ENCODE data around the gene NEK6.
"Not testable (repeated sequence)": the region's sequence is repeated elsewhere in the genome, so short reads cannot be mapped to it uniquely, and the experiment has no call there.

Gene NEK6

GRCh38 chr9:124247393-124247792 is 10.4 kb upstream of the NEK6 start:
- H3K27me3 Mint-ChIP-seq; H3K9me3 Mint-ChIP-seq; H3K36me3 Mint-ChIP-seq (ENCODE audit: low read depth); H3K4me3 Mint-ChIP-seq; intact Hi-C loops (cut with micrococcal nuclease); H3K27ac Mint-ChIP-seq: not testable (repeated sequence)
- peaks cover 19% of the 10 kb centered on the region for H3K4me1 Mint-ChIP-seq (ENCODE audit: low read depth)

- H3K4me1 Mint-ChIP-seq (ENCODE audit: low read depth), result peaks cover 12% of the 10 kb centered on the region
- H3K27me3 Mint-ChIP-seq, result no peaks in the 10 kb centered on the region
Observed at GRCh38 chr9:124248066-124248465, 9.7 kb upstream of the NEK6 start.

DNA sequence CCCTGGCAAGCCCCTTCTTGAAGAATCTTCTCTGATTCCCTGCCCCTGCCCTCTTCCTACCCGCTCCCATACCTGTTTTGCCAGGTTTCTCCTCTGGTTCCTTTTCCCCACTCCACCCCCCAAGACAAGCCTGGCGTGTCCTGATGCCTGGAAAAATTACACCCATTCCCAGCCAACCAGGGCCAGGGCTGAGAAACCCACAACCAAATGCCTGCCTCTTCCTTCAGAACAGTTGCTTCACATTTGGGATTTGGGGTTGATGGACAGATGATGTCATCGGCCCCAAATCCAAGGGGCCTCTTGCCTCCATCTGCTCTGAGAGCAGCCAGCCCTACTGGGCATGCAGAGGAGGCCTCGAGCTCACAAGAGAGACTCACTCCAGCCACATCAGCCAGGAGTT is 8.8 kb upstream of the NEK6 start:
- no peaks in the 10 kb centered on the region for H3K27me3 Mint-ChIP-seq
- intact Hi-C loops (cut with micrococcal nuclease), result no loop called here
- H3K9me3 Mint-ChIP-seq, result no peaks in the 10 kb centered on the region
- H3K4me3 Mint-ChIP-seq, result no peak overlapping the region
- H3K27ac Mint-ChIP-seq, result peak overlapping the region; percentile 38
- H3K4me1 Mint-ChIP-seq (ENCODE audit: low read depth), result peaks cover 11% of the 10 kb centered on the region
- no peaks in the 10 kb centered on the region for H3K36me3 Mint-ChIP-seq (ENCODE audit: low read depth)

More at GRCh38 chr9:124248066-124248465, 9.7 kb upstream of the NEK6 start:
- intact Hi-C loops (cut with micrococcal nuclease), result no loop called here
- Mint-ChIP-seq H3K9me3 (no peaks in the 10 kb centered on the region), H3K4me3 (no peak overlapping the region), H3K27ac (no peak overlapping the region), H3K36me3 (ENCODE audit: low read depth) (no peaks in the 10 kb centered on the region)

GRCh38 chr9:124251204-124251603 is 6.5 kb upstream of the NEK6 start:
- no peaks in the 10 kb centered on the region for H3K27me3 Mint-ChIP-seq
- no peaks in the 10 kb centered on the region for H3K36me3 Mint-ChIP-seq (ENCODE audit: low read depth)
- no peak overlapping the region for H3K4me3 Mint-ChIP-seq
- no peak overlapping the region for H3K27ac Mint-ChIP-seq
- peaks cover 32% of the 10 kb centered on the region for H3K4me1 Mint-ChIP-seq (ENCODE audit: low read depth)
- intact Hi-C loops (cut with micrococcal nuclease), result no loop called here
- no peaks in the 10 kb centered on the region for H3K9me3 Mint-ChIP-seq

GRCh38 chr9:124251605-124252378 is 6.0 kb upstream of the NEK6 start:
- H3K36me3 Mint-ChIP-seq (ENCODE audit: low read depth), result no peaks in the 10 kb centered on the region
- H3K27ac Mint-ChIP-seq, result no peak overlapping the region
- H3K27me3 Mint-ChIP-seq, result no peaks in the 10 kb centered on the region
- peaks cover 38% of the 10 kb centered on the region for H3K4me1 Mint-ChIP-seq (ENCODE audit: low read depth)
- no peaks in the 10 kb centered on the region for H3K9me3 Mint-ChIP-seq
- no peak overlapping the region for H3K4me3 Mint-ChIP-seq
- intact Hi-C loops (cut with micrococcal nuclease), result no loop called here

- peaks cover 47% of the 10 kb centered on the region for H3K4me1 Mint-ChIP-seq (ENCODE audit: low read depth)
- H3K4me3 Mint-ChIP-seq; intact Hi-C loops (cut with micrococcal nuclease); H3K9me3 Mint-ChIP-seq; H3K36me3 Mint-ChIP-seq (ENCODE audit: low read depth); H3K27ac Mint-ChIP-seq; H3K27me3 Mint-ChIP-seq: not testable (repeated sequence)
Observed at GRCh38 chr9:124252878-124253277, 4.9 kb upstream of the NEK6 start.

- H3K27me3 Mint-ChIP-seq, result no peaks in the 10 kb centered on the region
- peaks cover 14% of the 10 kb centered on the region for H3K36me3 Mint-ChIP-seq (ENCODE audit: low read depth)
- no peaks in the 10 kb centered on the region for H3K9me3 Mint-ChIP-seq
- H3K4me1 Mint-ChIP-seq (ENCODE audit: low read depth), result peaks cover 47% of the 10 kb centered on the region
- intact Hi-C loops (cut with micrococcal nuclease), result no loop called here
- H3K4me3 Mint-ChIP-seq, result no peak overlapping the region
- peak overlapping the region; percentile 42 for H3K27ac Mint-ChIP-seq
Observed at GRCh38 chr9:124254261-124254682, 3.5 kb upstream of the NEK6 start.

- H3K4me3 Mint-ChIP-seq, result no peak overlapping the region
Observed at GRCh38 chr9:124255222-124255621, 2.5 kb upstream of the NEK6 start.

GRCh38 chr9:124256517-124257069 is 1.2 kb upstream of the NEK6 start:
- no peaks in the 10 kb centered on the region for H3K27me3 Mint-ChIP-seq

More at GRCh38 chr9:124255222-124255621, 2.5 kb upstream of the NEK6 start:
- Mint-ChIP-seq H3K4me1 (ENCODE audit: low read depth) (peaks cover 54% of the 10 kb centered on the region), H3K27ac (no peak overlapping the region), H3K36me3 (ENCODE audit: low read depth) (peaks cover 21% of the 10 kb centered on the region), H3K9me3 (no peaks in the 10 kb centered on the region), H3K27me3 (no peaks in the 10 kb centered on the region)
- intact Hi-C loops (cut with micrococcal nuclease), result loop anchor here (5.0 kb wide), 3 partner anchors 33 to 53 kb away; no protein-coding TSS in a partner anchor

GRCh38 chr9:124257070-124257843 is 492 bp upstream of the NEK6 start:
- Mint-ChIP-seq H3K4me3 (peak overlapping the region; percentile 81), H3K27me3 (no peaks in the 10 kb centered on the region), H3K4me1 (ENCODE audit: low read depth) (peaks cover 67% of the 10 kb centered on the region), H3K36me3 (ENCODE audit: low read depth) (peaks cover 29% of the 10 kb centered on the region), H3K27ac (peak overlapping the region; percentile 90), H3K9me3 (no peaks in the 10 kb centered on the region)
- intact Hi-C loops (cut with micrococcal nuclease), result loop anchor here (5.0 kb wide), 3 partner anchors 35 to 55 kb away; no protein-coding TSS in a partner anchor

More at GRCh38 chr9:124256517-124257069, 1.2 kb upstream of the NEK6 start:
- Mint-ChIP-seq H3K9me3 (no peaks in the 10 kb centered on the region), H3K36me3 (ENCODE audit: low read depth) (peaks cover 23% of the 10 kb centered on the region), H3K4me1 (ENCODE audit: low read depth) (peaks cover 65% of the 10 kb centered on the region), H3K4me3 (no peak overlapping the region), H3K27ac (peak overlapping the region; percentile 90)
- intact Hi-C loops (cut with micrococcal nuclease), result loop anchor here (5.0 kb wide), 3 partner anchors 34 to 54 kb away; no protein-coding TSS in a partner anchor

- no peaks in the 10 kb centered on the region for H3K27me3 Mint-ChIP-seq
- peaks cover 37% of the 10 kb centered on the region for H3K36me3 Mint-ChIP-seq (ENCODE audit: low read depth)
- intact Hi-C loops (cut with micrococcal nuclease), result loop anchor here (2.0 to 5.0 kb wide), 4 partner anchors 16 to 56 kb away; no protein-coding TSS in a partner anchor
Observed at GRCh38 chr9:124258607-124259157, 933 bp downstream of the NEK6 start.

DNA sequence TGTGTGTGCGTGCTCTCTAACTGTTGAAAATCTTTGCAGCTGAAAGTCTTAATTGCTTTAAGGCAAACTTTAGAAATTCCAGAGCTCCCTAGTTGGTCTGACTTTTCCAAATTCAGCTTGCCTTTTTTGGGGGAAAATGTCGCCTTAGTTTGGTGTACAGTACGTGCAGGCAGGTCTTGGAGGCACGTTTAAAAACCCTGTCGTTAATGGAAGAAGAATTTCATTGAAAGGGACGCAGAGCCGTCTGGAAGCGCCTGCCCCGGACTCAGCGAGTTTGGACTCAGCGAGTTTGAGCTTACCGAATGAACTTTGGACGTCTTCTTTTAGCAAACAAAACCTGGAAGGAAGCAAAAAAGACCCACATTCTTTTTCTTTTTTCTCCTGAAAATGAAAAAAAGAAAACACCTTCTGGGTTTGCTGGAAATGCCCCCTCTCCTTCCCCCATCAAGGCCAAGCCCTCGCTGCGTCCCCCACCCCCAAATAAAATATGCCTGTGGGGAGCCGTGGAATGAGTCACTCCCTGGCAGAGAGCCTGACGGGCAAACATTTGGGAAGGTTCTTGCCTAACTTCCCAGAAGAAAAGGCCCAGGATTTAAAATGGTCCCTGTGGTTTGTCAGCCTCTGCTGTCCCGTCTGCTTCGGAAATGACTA is 1.5 kb downstream of the NEK6 start:
- H3K27ac Mint-ChIP-seq, result peak overlapping the region; percentile 90
- peaks cover 43% of the 10 kb centered on the region for H3K36me3 Mint-ChIP-seq (ENCODE audit: low read depth)
- peaks cover 80% of the 10 kb centered on the region for H3K4me1 Mint-ChIP-seq (ENCODE audit: low read depth)
- no peaks in the 10 kb centered on the region for H3K27me3 Mint-ChIP-seq
- H3K9me3 Mint-ChIP-seq, result no peaks in the 10 kb centered on the region
- peak overlapping the region; percentile 94 for H3K4me3 Mint-ChIP-seq
- intact Hi-C loops (cut with micrococcal nuclease), result loop anchor here (2.0 to 5.0 kb wide), 4 partner anchors 16 to 57 kb away; no protein-coding TSS in a partner anchor

More at GRCh38 chr9:124258607-124259157, 933 bp downstream of the NEK6 start:
- Mint-ChIP-seq H3K4me3 (peak overlapping the region; percentile 94), H3K4me1 (ENCODE audit: low read depth) (peaks cover 80% of the 10 kb centered on the region), H3K9me3 (no peaks in the 10 kb centered on the region), H3K27ac (peak overlapping the region; percentile 90)
